Ramos (cell line): ENCODE measurements around the gene PDE8A.

ENCODE experiments used
- in situ Hi-C: fragments of 300-500 bp; cut with MboI; formaldehyde crosslinking; loops from one replicate; pipeline ENCODE4 v1.14.3; 2022; ENCODE audit warnings: low sequenced_read_pairs; ENCODE audit not compliant: unreplicated experiment

Gene PDE8A

GRCh38 chr15:84981711-84982300 lies at the start of gene PDE8A:
PDE8A (plus strand) TSS chr15:84981856; CDS start chr15:84982163, 307 bp downstream.
- in situ Hi-C loops, result no loop called here

- in situ Hi-C loops, result no loop called here
These were observed 46.5 kb upstream of the PDE8A start for GRCh38 chr15:84934942-84935729.

- in situ Hi-C loops, result no loop called here
These were observed 44.5 kb upstream of the PDE8A start for GRCh38 chr15:84937144-84937543.

- in situ Hi-C loops, result no loop called here
These were observed 42.9 kb upstream of the PDE8A start for GRCh38 chr15:84938726-84939125.

GRCh38 chr15:84940399-84940798 lies 41.3 kb upstream of the PDE8A start:
- in situ Hi-C loops, result no loop called here

- in situ Hi-C loops, result no loop called here
These were observed 39.2 kb upstream of the PDE8A start for GRCh38 chr15:84942456-84942855.

- in situ Hi-C loops, result no loop called here
These were observed 37.3 kb upstream of the PDE8A start for GRCh38 chr15:84944311-84944710.

GRCh38 chr15:84944861-84945260 lies 36.8 kb upstream of the PDE8A start:
- in situ Hi-C loops, result no loop called here

- in situ Hi-C loops, result no loop called here
These were observed 34.7 kb upstream of the PDE8A start for GRCh38 chr15:84946772-84947489.

- in situ Hi-C loops, result no loop called here
These were observed 33.5 kb upstream of the PDE8A start for GRCh38 chr15:84947947-84948830.

GRCh38 chr15:84949043-84949442 lies 32.6 kb upstream of the PDE8A start:
- in situ Hi-C loops, result no loop called here

- in situ Hi-C loops, result no loop called here
These were observed 31.6 kb upstream of the PDE8A start for GRCh38 chr15:84949845-84950569.

- in situ Hi-C loops, result no loop called here
These were observed 31.0 kb upstream of the PDE8A start for GRCh38 chr15:84950570-84951111.

GRCh38 chr15:84951736-84952135 lies 29.9 kb upstream of the PDE8A start:
- in situ Hi-C loops, result no loop called here

- in situ Hi-C loops, result no loop called here
These were observed 28.5 kb upstream of the PDE8A start for GRCh38 chr15:84953136-84953535.

GRCh38 chr15:84953726-84954125 lies 27.9 kb upstream of the PDE8A start:
- in situ Hi-C loops, result no loop called here

- in situ Hi-C loops, result no loop called here
These were observed 26.4 kb upstream of the PDE8A start for GRCh38 chr15:84955089-84955848.

- in situ Hi-C loops, result no loop called here
These were observed 25.5 kb upstream of the PDE8A start for GRCh38 chr15:84956199-84956598.
